OCI-LY3 (cell line): ENCODE results near the gene ACP7.

Experiments used
- EZH2phosphoT487 ChIP-seq: fragments of 200-600 bp; shearing (Covaris generic); IDR thresholded peaks from 2 replicates; pipeline ENCODE4 v1.6.1; 2018; ENCODE audit warnings: antibody characterized with exemption, mixed run types, low read depth
- TF ChIP-seq, protein P1 (sequence below): fragments of 200-600, 300-600 bp; sonication (generic); IDR thresholded peaks from 2 replicates; pipeline ENCODE4 v1.5.1; 2014; ENCODE audit warnings: antibody characterized with exemption, low read length, low read depth

DNA sequence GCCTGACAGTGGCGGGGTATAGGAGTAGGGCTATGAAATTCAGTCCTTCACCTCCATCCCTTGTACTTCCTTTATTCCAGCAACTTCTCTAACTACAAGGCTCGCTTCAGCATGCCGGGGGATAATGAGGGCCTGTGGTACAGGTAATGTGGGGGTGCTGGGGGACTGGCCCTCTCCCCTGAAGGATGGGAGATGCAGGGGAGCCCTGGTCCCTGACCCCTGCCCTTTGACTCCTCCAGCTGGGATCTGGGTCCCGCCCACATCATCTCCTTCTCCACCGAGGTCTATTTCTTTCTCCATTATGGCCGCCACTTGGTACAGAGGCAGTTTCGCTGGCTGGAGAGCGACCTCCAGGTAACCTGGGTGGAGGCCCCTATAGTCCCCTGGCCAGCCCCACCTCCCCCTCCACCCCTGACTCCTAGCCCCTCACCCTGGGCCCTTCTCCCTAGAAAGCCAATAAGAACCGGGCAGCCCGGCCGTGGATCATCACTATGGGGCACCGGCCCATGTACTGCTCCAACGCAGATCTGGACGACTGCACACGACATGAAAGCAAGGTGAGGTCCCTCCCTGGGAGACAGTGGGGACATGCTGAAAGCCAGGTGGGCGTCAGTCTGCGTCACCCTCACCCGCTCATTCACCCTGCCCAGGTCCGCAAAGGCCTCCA lies 16.5 kb downstream of the ACP7 start:
- TF ChIP-seq, protein P1, sequence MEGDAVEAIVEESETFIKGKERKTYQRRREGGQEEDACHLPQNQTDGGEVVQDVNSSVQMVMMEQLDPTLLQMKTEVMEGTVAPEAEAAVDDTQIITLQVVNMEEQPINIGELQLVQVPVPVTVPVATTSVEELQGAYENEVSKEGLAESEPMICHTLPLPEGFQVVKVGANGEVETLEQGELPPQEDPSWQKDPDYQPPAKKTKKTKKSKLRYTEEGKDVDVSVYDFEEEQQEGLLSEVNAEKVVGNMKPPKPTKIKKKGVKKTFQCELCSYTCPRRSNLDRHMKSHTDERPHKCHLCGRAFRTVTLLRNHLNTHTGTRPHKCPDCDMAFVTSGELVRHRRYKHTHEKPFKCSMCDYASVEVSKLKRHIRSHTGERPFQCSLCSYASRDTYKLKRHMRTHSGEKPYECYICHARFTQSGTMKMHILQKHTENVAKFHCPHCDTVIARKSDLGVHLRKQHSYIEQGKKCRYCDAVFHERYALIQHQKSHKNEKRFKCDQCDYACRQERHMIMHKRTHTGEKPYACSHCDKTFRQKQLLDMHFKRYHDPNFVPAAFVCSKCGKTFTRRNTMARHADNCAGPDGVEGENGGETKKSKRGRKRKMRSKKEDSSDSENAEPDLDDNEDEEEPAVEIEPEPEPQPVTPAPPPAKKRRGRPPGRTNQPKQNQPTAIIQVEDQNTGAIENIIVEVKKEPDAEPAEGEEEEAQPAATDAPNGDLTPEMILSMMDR, result no peak
- TF ChIP-seq EZH2phosphoT487, result no peak
